H1 (cell line): Measurements from ENCODE around the gene SCN2B. TPM values are rescaled to one million over a fixed set of nuclear protein-coding genes. Genes with fewer than 3 reads are reported as not detected.

ENCODE experiments used
- PHF8 ChIP-seq: fragments of 200-600 bp; sonication (generic); conservative IDR thresholded peaks from 2 replicates; pipeline ENCODE4 v1.7.1; 2012; ENCODE audit warnings: low read depth, mild to moderate bottlenecking, inconsistent platforms, low read length, moderate library complexity
- SIRT6 ChIP-seq: IDR thresholded peaks from one replicate; pipeline ENCODE4 v1.7.1; 2012; ENCODE audit warnings: low read length, inconsistent platforms
- SP2 ChIP-seq: IDR thresholded peaks from 2 replicates; pipeline ENCODE4 v1.6.1; 2012; ENCODE audit warnings: mild to moderate bottlenecking, low read length, inconsistent platforms
- polyA plus RNA-seq, 7 experiments: library from polyadenylated mRNA; depleted of rRNA in 3 of 7; stranded (reverse) in 5 of 7; unstranded in 2 of 7; fragments of >200 nt in 5 of 7; fragments of 200-250 nt in 2 of 7; gene quantifications; 1 replicate in 5 of 7; 2 replicates in 1 of 7; 4 replicates in 1 of 7; pipeline versions ENCODE4 v1.2.1 to v1.2.3, GENCODE V29; 2011 to 2013; ENCODE audit warnings: missing spikeins in 2 of 7, mixed read lengths in 2 of 7
- total RNA-seq: library from RNA; stranded (reverse); fragmentation: NEBNext Ultra II Directional; extraction: Animal tissue kit (Norgen Biotek cat#: 25700); gene quantifications from 2 replicates; pipeline ENCODE4 v1.2.1, GENCODE V29; 2021
- TF ChIP-seq, protein P1 (sequence below): IDR thresholded peaks from 2 replicates; pipeline ENCODE4 v1.6.1; 2012; ENCODE audit warnings: inconsistent platforms
- TF ChIP-seq, protein P2 (sequence below): IDR thresholded peaks from 2 replicates; pipeline ENCODE4 v1.6.1; 2012; ENCODE audit warnings: low read length, inconsistent platforms

The SCN2B gene
- total and polyA plus RNA-seq, 2 of the 8 experiments (the other 6 are each of a cell fraction or from before 2014, with no cell fraction given), result 0.14 to 0.24 TPM

DNA sequence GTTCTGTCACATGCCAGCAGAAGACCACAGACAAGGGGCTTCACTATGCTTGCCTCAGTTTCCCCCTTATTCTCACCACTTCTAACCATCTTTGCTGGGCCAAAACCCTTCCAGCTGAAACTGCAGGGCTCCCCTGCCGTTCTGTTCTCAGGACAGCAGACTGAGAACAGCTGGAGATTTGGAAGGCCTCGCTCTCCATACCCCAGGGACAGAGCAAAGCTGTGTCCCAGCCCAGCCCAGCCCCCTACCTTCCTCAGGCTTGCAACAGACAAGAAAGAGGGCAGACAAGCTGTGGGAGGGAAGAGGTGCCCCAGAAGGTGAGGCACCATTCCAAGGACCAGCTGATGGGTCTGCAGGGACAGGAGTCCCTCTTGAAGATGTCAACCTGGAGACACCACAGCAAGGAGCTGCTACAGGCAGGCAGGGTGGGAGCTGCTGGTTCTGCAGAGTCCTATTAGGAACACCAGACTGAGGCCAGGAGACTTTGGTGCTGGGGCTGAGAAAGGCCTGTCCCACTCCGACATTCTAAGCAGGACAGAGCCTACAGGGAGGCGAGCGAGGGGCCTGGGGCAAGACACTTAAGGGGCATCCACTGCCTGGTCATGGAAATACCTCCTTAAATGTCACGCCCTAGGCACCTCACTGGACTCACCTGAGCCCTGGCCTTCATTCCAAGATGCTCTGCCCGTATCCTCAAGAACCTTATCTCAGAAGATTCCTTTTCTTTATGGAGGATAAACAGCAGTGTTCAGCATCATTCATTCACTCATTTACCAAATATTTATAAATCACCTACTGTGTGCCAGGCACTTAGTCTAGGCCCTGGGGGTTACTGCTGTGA is 6.9 kb downstream of the SCN2B start (continued):
- TF ChIP-seq, protein P1, sequence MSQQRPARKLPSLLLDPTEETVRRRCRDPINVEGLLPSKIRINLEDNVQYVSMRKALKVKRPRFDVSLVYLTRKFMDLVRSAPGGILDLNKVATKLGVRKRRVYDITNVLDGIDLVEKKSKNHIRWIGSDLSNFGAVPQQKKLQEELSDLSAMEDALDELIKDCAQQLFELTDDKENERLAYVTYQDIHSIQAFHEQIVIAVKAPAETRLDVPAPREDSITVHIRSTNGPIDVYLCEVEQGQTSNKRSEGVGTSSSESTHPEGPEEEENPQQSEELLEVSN, result no peak
- TF ChIP-seq, protein P2, sequence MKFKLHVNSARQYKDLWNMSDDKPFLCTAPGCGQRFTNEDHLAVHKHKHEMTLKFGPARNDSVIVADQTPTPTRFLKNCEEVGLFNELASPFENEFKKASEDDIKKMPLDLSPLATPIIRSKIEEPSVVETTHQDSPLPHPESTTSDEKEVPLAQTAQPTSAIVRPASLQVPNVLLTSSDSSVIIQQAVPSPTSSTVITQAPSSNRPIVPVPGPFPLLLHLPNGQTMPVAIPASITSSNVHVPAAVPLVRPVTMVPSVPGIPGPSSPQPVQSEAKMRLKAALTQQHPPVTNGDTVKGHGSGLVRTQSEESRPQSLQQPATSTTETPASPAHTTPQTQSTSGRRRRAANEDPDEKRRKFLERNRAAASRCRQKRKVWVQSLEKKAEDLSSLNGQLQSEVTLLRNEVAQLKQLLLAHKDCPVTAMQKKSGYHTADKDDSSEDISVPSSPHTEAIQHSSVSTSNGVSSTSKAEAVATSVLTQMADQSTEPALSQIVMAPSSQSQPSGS, result no peak
- TF ChIP-seq SIRT6 (no peak), SP2 (no peak), PHF8 (no peak)
